HG02981 (cell line): ENCODE data around the gene TNPO2.

Experiments
- ATAC-seq: cut with Tn5 transposase; IDR thresholded peaks from one replicate; pipeline ENCODE4 v1.9.1; 2021; ENCODE audit warnings: mild to moderate bottlenecking, moderate library complexity; ENCODE audit not compliant: unreplicated experiment

The TNPO2 gene

GRCh38 chr19:12652219-12652618 lies 71.5 kb downstream of the TNPO2 start:
- ATAC-seq = no peak

- ATAC-seq = no peak
Observed at GRCh38 chr19:12649941-12650340, 73.8 kb downstream of the TNPO2 start.
